ENCODE data around the gene RASL11A. TPM values are rescaled to one million over a fixed set of nuclear protein-coding genes. Genes with fewer than 3 reads are reported as not detected.

RASL11A gene
- total and polyA plus RNA-seq, 2 of the 13 experiments (the other 11 are each of a cell fraction or from before 2014, with no cell fraction given): 3.0 to 4.1 TPM

GRCh38 chr13:27270594-27271520, at the start of gene RASL11A (continued):
- TF ChIP-seq ZNF407 (CRISPR knock-in tag; IDR thresholded peaks at IDR 0.05; ENCODE audit: not compliant biosample characterization) (peak; percentile 58), ZBTB1 (CRISPR knock-in tag; IDR thresholded peaks at IDR 0.05; ENCODE audit: borderline replicate concordance) (no peak), ZNF646 (CRISPR knock-in tag; IDR thresholded peaks at IDR 0.05) (no peak), ZNF20 (CRISPR knock-in tag; IDR thresholded peaks at IDR 0.05) (no peak), MED1 (CRISPR knock-in tag; IDR thresholded peaks at IDR 0.05) (peak; percentile 27), ZNF17 (CRISPR knock-in tag; IDR thresholded peaks at IDR 0.05) (no peak), ATF7 (IDR thresholded peaks at IDR 0.05) (no peak), ATF7 (CRISPR knock-in tag; IDR thresholded peaks at IDR 0.05) (no peak), ZFP91 (CRISPR knock-in tag; IDR thresholded peaks at IDR 0.05; ENCODE audit: borderline replicate concordance) (peak; percentile 91; the same call in 1 of the 2 replicates)
